COLO829 (cell line): Measurements from ENCODE around the gene CACNA1F.

Experiments
- DNase-seq: peaks from one replicate; pipeline ENCODE4 v3.0.0; 2012; ENCODE audit warnings: low spot score

The CACNA1F gene

DNA sequence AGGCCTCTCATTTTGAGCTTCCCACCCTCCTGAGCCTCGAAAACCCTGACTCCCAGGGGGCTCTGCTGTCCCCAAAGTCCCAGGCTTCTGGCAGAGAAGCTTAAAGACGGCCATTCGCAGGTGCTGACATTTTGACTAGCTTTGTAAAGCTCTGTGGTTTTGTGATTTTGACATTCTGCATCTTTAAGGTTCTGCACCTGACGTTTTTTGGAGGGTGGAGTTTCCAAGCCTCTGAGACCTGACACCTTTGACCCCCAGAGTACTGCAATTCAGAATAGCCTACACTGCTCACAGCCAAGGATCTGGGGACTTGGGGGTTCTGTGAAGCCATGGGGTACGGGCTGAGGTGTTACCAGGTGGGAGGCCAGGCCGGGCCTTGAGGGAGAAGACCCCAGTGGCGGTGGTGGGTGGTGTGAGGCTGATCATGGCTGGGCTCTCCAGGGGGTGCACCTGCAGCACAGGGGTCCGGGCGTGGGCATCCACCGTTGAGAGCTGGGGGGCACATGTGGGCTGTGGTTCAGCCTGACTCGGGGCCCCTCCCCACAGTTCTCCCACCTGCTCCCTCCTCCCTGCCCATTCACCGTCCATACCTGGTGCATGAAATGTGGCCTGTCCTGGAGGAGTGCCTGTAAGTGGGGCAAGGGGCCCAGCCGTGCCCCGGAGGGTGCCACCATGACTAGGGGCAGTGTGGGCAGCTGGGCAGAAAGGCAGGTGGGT is 24.1 kb upstream of the CACNA1F start:
- no peak for DNase-seq

DNA sequence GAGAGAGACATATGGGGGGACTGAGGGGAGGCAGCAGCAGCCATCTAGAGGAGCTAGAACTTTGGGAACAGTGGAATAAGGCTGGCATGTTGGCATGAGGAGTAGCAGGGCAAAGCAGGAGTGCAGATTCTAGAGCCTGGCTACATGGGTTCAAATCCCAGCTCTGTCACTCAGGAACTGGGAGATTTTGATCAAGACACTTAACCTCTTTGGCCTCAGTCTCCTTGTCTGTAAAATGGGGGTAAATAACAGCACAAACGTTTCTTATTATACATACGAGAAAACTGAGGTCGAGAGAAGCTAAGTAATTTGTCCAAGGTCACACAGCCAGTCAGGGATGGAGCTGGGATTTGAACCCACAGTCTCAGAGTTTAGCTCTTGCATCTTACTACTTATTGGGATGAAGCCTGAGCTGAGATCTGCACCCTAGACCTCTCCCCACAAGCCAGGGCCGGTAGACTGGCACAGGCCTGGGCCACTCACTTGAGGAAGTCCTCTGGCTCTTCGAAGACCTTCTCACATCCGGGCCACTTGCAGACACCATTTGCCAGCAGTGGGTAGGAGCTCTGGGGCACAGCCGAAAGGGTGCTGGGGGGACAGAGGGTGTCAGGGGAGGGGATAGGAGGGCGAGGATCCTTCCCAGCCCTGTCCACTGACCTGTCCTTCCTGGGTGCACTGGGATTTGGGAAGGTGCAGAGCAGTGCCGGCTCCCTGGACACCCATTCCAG is 23.3 kb upstream of the CACNA1F start:
- no peak for DNase-seq

GRCh38 chrX:49254639-49255038 is 21.5 kb upstream of the CACNA1F start:
- DNase-seq = no peak

DNA sequence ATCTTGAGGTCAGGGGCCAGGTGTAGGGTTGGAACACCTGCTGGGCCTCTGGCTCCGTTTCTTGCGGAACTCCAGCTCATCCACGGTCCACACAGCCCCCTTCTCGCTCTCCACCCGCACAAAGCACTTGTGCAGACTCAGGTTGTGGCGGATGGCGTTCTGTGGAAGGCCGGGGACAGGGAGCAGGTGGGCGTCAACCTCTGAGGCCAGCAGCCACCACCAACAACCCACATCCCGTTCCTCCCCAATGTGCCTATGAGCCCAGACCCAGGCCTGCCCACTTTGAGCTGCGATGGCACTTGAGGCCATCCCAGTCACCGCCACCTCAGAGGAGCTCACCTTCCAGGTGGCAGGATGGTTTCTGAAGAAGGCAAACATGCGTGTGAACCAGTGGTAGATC is 18.2 kb upstream of the CACNA1F start:
- no peak for DNase-seq

GRCh38 chrX:49250578-49250977 is 17.4 kb upstream of the CACNA1F start:
- no peak for DNase-seq

GRCh38 chrX:49250066-49250465 is 16.9 kb upstream of the CACNA1F start:
- no peak for DNase-seq

DNA sequence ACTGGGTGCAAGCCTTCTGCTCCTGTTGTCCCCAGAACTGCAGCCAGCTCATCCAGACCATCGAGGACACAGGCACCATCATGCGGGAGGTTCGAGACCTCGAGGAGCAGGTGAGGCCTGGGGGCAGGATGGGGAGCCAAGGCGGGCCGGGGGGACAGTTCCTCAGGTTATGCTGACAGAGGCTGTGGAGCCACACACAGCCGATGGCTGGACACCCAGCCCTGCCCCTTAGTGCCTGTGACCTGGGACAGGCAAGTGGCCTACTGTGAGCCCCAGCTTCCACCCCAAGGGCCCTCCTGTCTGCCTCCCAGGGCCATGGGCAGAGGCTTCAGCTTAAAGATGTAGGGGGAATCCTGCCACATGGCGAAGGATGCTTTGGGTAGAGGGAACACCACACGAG is 16.5 kb upstream of the CACNA1F start:
- DNase-seq = no peak

DNA sequence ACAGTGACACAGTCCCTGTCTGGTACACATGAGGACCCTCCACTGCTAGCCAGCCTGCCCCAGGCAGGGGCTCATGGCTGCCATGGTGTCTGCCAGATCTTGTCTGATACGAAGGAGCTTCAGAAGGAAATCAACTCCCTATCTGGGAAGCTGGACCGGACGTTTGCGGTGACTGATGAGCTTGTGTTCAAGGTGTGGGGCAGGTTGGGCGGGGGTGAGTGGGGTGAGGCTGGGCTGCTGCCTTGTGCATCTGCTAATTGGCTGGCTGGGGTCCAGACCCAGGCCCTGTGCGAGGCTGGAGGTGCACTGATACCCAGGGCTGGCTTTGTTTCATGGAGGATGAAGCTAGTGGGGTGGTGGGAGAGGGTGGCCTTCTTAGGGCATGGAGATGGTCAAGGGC is 15.9 kb upstream of the CACNA1F start:
- DNase-seq = no peak

DNA sequence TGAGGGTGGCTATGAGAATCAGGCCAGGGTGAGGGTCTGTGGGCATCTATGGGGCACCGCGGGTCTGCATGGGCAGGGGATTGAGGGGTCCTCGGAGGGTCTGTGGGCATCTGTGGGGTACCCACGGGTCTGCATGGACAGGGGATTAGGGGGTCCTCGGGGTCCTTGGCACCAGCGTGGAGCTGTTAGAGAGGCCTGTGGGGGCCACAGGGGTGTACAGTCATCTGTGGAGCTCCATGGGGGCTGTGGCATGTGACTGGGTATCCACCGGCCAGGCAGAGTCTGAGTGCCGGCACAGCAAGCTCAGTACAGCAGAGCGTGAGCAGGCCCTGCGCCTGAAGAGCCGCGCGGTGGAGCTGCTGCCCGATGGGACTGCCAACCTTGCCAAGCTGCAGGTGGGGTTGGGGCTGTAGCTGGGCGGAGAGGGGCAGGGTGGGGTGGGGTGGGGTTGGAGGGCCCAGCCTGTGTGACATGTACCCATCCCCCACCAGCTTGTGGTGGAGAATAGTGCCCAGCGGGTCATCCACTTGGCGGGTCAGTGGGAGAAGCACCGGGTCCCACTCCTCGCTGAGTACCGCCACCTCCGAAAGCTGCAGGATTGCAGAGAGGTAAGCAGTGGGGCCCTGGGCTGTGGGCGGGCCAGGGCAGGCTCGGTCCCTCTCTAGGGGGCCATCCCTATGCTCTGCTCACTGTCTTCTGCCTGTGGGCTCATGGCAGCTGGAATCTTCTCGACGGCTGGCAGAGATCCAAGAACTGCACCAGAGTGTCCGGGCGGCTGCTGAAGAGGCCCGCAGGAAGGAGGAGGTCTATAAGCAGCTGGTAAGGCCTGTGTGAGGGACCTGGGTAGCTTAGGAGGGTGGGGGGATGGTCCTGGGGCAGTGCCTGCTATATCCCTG is 15.0 kb upstream of the CACNA1F start:
- no peak for DNase-seq

- DNase-seq = no peak
Observed at GRCh38 chrX:49247346-49247745, 14.2 kb upstream of the CACNA1F start.

- no peak for DNase-seq
Observed at GRCh38 chrX:49246541-49246940, 13.4 kb upstream of the CACNA1F start.

DNA sequence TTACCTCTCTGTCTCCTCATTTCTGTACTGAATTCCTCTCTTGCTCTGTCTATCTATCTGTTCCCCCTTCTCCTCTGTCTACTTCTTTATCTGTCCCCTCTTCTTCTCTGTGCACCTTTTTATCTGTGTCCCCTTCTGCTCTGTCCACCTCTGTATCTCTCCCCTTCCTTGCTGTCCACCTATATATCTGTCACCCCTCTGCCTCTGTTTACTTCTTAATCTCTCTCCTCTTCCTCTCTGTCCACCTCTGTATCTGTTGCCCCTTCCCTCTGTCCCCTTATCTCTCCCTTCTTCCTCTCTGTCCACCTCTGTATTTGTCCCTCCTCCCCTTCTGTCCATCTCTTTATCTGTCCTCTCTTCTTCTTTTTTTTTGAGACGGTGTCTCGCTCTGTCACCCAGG is 11.1 kb upstream of the CACNA1F start:
- DNase-seq = no peak

DNA sequence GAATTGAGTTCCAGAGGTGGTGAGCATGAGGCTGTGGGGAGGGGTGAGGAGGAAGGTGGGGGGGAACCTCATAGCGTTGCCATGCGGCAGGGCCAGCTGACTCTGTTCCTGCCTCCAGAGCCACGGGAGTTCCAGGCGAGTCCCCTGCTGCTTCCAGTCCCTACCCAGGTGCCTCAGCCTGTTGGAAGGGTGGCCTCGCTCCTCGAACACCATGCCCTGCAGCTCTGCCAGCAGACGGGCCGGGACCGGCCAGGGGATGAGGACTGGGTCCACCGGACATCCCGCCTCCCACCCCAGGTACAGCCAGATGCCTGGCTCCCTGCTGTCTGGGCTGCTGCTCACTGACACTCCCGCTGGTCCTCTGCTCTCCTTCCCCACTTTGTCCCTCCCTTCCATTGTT is 10.0 kb upstream of the CACNA1F start:
- DNase-seq = no peak

- DNase-seq = no peak
Observed at GRCh38 chrX:49242545-49243066, 9.5 kb upstream of the CACNA1F start.

- DNase-seq = no peak
Observed at GRCh38 chrX:49238735-49239134, 5.6 kb upstream of the CACNA1F start.

DNA sequence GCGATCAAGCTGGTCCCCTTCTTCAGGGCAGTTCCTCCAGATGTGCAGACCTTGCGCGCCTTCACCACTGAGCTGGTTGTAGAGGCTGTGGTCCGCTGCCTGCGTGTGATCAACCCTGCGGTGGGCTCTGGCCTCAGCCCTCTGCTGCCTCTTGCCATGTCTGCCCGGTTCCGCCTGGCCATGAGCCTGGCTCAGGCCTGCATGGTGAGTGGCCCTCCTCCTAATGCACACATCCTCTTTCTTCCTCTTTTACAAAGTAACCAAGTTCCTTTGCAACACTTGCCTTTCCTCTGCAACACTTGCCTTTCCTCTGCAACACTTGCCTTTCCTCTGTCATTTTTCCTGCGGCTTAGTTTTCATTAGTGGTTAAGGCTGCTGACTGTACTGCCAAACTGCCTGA is 3.9 kb upstream of the CACNA1F start:
- no peak for DNase-seq

- DNase-seq = no peak
Observed at GRCh38 chrX:49233887-49234555, 881 bp upstream of the CACNA1F start.

GRCh38 chrX:49232525-49232924 is 615 bp downstream of the CACNA1F start:
- no peak for DNase-seq

- DNase-seq = no peak
Observed at GRCh38 chrX:49231333-49232000, 1.7 kb downstream of the CACNA1F start.

- no peak for DNase-seq
Observed at GRCh38 chrX:49230500-49231232, 2.5 kb downstream of the CACNA1F start.

DNA sequence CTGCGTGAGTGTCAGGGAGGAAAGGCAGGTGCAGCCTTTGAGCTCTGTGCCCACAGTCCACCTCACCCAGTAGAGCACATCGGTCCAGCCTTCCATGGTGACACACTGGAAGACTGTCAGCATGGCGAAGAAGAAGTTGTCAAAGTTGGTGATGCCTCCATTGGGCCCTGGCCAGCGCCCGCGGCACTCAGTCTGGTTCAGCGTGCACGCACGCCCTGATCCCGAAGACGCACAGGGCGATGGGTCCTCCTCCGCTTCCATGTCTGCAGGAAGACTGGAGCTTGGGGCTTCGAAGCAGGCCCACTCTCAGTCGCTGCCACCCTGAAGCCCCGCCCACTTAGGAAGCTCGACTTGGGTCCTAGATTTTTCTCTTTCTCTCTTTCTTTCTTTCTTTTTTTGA is 5.0 kb downstream of the CACNA1F start:
- DNase-seq = no peak
